Neuronal stem cell (in vitro differentiated cells): Measurements from ENCODE around the gene ARL4D.

Experiments used
- DNase-seq: peaks from one replicate; pipeline ENCODE4 v3.0.0-alpha.2; 2013; ENCODE audit warnings: low spot score
- H2AFZ ChIP-seq: one replicate; pipeline ENCODE4 v1.6.1; 2013; ENCODE audit warnings: mild to moderate bottlenecking, low read length, inconsistent platforms
- H2AK5ac ChIP-seq: 2 replicates; pipeline ENCODE4 v1.6.1; 2013; ENCODE audit warnings: low read depth, mild to moderate bottlenecking, inconsistent platforms, low read length, moderate library complexity, mixed read lengths
- H2BK120ac ChIP-seq: 2 replicates; pipeline ENCODE4 v1.6.1; 2013; ENCODE audit warnings: low read depth, mild to moderate bottlenecking, inconsistent platforms, low read length, moderate library complexity, mixed read lengths
- H2BK12ac ChIP-seq: one replicate; pipeline ENCODE4 v1.6.1; 2013; ENCODE audit warnings: low read length, inconsistent platforms
- H2BK15ac ChIP-seq: 2 replicates; pipeline ENCODE4 v1.6.1; 2013; ENCODE audit warnings: mild to moderate bottlenecking, low read length, inconsistent platforms, mixed read lengths
- H2BK5ac ChIP-seq: one replicate; pipeline ENCODE4 v1.6.1; 2013; ENCODE audit warnings: inconsistent platforms, mild to moderate bottlenecking, low read length, moderate library complexity
- H3K14ac ChIP-seq: one replicate; pipeline ENCODE4 v1.6.1; 2013; ENCODE audit warnings: low read length, inconsistent platforms
- H3K18ac ChIP-seq: 2 replicates; pipeline ENCODE4 v1.6.1; 2013; ENCODE audit warnings: low read length, inconsistent platforms
- H3K23ac ChIP-seq: 2 replicates; pipeline ENCODE4 v1.6.1; 2013; ENCODE audit warnings: low read depth, mild to moderate bottlenecking, mixed read lengths, low read length, inconsistent platforms; ENCODE audit not compliant: poor library complexity
- H3K27ac ChIP-seq: replicated peaks from 3 replicates; pipeline ENCODE4 v1.5.1; 2013; ENCODE audit warnings: low read length, inconsistent platforms
- H3K27me3 ChIP-seq, 3 experiments: 2 replicates each; pipeline ENCODE4 v1.6.1; 2013; ENCODE audit warnings: low read length in 3 of 3, mild to moderate bottlenecking in 2 of 3, inconsistent platforms in 1 of 3, low read depth in 1 of 3, mixed read lengths in 1 of 3, moderate library complexity in 1 of 3; ENCODE audit not compliant: control insufficient read depth in 3 of 3, insufficient read depth in 3 of 3
- H3K36me3 ChIP-seq, 2 donors: replicated peaks in 1 of 2; 2 replicates each; pipeline ENCODE4 v1.6.1; 2013; ENCODE audit warnings: low read length in 2 of 2; ENCODE audit not compliant: control insufficient read depth in 2 of 2, insufficient read depth in 2 of 2
- H3K4ac ChIP-seq: 2 replicates; pipeline ENCODE4 v1.6.1; 2013; ENCODE audit warnings: inconsistent platforms, mild to moderate bottlenecking, low read length, moderate library complexity
- H3K4me1 ChIP-seq, 2 donors: 1 replicate in 1 of 2; 2 replicates in 1 of 2; pipeline ENCODE4 v1.6.1; 2013; ENCODE audit warnings: low read length in 2 of 2, low read depth in 1 of 2; ENCODE audit not compliant: control insufficient read depth in 2 of 2, insufficient read depth in 1 of 2
- H3K4me2 ChIP-seq: one replicate; pipeline ENCODE4 v1.6.1; 2013; ENCODE audit warnings: mild to moderate bottlenecking, low read length, inconsistent platforms; ENCODE audit not compliant: insufficient read depth, poor library complexity, severe bottlenecking
- H3K4me3 ChIP-seq, 2 donors: 2 replicates each; pipeline ENCODE4 v1.5.1; 2013; ENCODE audit warnings: low read length in 2 of 2, mild to moderate bottlenecking in 2 of 2, inconsistent platforms in 1 of 2, moderate library complexity in 1 of 2
- H3K79me1 ChIP-seq: one replicate; pipeline ENCODE4 v1.6.1; 2013; ENCODE audit warnings: low read depth, mild to moderate bottlenecking, inconsistent platforms, low read length, moderate library complexity
- H3K9ac ChIP-seq: one replicate; pipeline ENCODE4 v1.6.1; 2013; ENCODE audit warnings: mild to moderate bottlenecking, low read depth, low read length, inconsistent platforms; ENCODE audit not compliant: poor library complexity
- H3K9me3 ChIP-seq, 2 donors: replicated peaks in 1 of 2; 2 replicates each; pipeline versions ENCODE3 to v1.6.1; 2013; ENCODE audit warnings: low read length in 2 of 2, mild to moderate bottlenecking in 2 of 2, inconsistent platforms in 1 of 2, low read depth in 1 of 2, mixed read lengths in 1 of 2, moderate library complexity in 1 of 2; ENCODE audit not compliant: control insufficient read depth in 2 of 2, insufficient read depth in 1 of 2
- H4K8ac ChIP-seq: one replicate; pipeline ENCODE4 v1.6.1; 2013; ENCODE audit warnings: low read depth, mild to moderate bottlenecking, inconsistent platforms, low read length, moderate library complexity
- H4K91ac ChIP-seq: one replicate; pipeline ENCODE4 v1.6.1; 2013; ENCODE audit warnings: low read length, low read depth, mild to moderate bottlenecking, inconsistent platforms; ENCODE audit not compliant: poor library complexity
- WGBS, 2 donors: extraction: QIAGEN DNeasy Blood & Tissue Kit; methylation state at CpG; one replicate each; pipeline ENCODE4 v1.1.7; 2013; ENCODE audit warnings: missing lambda C conversion rate in 2 of 2, mixed read lengths in 1 of 2; ENCODE audit not compliant: insufficient read length in 2 of 2, insufficient replicate concordance in 1 of 2; ENCODE audit errors: extremely low coverage in 2 of 2; 5-methylcytosine and 5-hydroxymethylcytosine counted together

The ARL4D gene

DNA sequence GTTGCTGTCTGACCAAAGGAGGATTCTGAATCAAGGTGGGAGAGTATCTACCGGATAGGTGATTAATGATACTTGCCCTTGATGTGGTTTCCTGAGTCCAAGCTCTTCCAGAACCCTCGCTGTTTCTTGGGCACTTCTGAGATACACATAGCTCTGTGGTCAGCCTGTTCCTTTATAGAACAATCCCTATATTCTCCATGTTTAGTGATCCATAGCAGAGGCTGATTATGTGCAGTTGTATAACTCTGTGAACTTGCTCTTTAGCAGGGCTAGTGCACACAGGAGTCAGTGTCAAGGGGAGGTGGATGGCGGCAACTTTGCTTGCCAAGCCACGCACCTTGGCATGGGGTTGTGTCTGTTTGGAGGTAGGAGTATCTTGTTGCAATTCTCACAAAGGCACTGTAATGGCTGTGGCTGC, 36.1 kb downstream of the ARL4D start:
- no peaks in the 10 kb centered on the region for H3K36me3 ChIP-seq
- no peak overlapping the region for H3K27ac ChIP-seq
- H2AK5ac ChIP-seq, result no peak overlapping the region
- H3K9ac ChIP-seq, result no peak overlapping the region
- no peak overlapping the region for H3K4ac ChIP-seq
- H3K9me3 ChIP-seq, result no peaks in the 10 kb centered on the region
- H4K91ac ChIP-seq, result no peak overlapping the region
- no CpG with 5 or more reads among the region's 4 CpGs for WGBS, 2 donors
- no peak overlapping the region for H3K4me3 ChIP-seq
- no peak overlapping the region for H2BK12ac ChIP-seq
- no peaks in the 10 kb centered on the region for H3K27me3 ChIP-seq
- H2BK120ac ChIP-seq, result no peak overlapping the region
- H2AFZ ChIP-seq, result no peak overlapping the region
- no peak overlapping the region for H4K8ac ChIP-seq
- H3K14ac ChIP-seq, result no peak overlapping the region
- H3K79me1 ChIP-seq, result no peaks in the 10 kb centered on the region
- no peak overlapping the region for H2BK15ac ChIP-seq
- peaks cover 4 to 14% of the 10 kb centered on the region in 2 donors for H3K4me1 ChIP-seq
- no peak overlapping the region for H2BK5ac ChIP-seq
- DNase-seq, result no peak
- H3K18ac ChIP-seq, result no peak overlapping the region
- no peak overlapping the region for H3K4me2 ChIP-seq
- H3K23ac ChIP-seq, result no peak overlapping the region

DNA sequence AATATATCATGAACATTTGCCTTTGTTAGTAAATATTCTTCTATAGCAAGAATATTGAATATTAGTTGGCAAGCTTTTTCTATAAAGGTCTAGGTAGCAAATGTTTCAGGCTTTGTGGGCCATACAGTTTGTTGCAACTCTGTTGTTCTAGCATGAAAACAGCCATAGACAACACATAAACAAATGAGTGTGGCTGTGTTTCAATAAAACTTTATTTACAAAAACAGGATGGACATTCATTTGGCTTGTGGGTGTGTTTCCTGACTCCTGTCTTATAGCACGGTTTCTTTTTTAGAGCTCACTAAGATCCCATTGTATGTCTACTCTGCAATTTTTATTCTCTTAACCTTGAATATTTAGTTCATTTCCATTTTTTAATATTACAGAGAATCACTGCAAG, 39.0 kb downstream of the ARL4D start:
- WGBS, 2 donors, result no CpG with 5 or more reads among the region's 1 CpG
- Histone ChIP-seq H3K27me3 (no peaks in the 10 kb centered on the region), H2BK120ac (no peak overlapping the region), H2BK12ac (no peak overlapping the region), H2BK5ac (no peak overlapping the region), H2BK15ac (no peak overlapping the region), H3K9ac (no peak overlapping the region), H3K79me1 (no peaks in the 10 kb centered on the region), H2AFZ (no peak overlapping the region), H3K14ac (no peak overlapping the region), H3K23ac (no peak overlapping the region), H3K4ac (no peak overlapping the region), H3K4me1 (peaks cover 4 to 6% of the 10 kb centered on the region in 2 donors), H3K36me3 (no peaks in the 10 kb centered on the region), H4K8ac (no peak overlapping the region), H3K27ac (no peak overlapping the region), H2AK5ac (no peak overlapping the region), H3K18ac (no peak overlapping the region), H3K4me3 (no peak overlapping the region), H3K9me3 (no peaks in the 10 kb centered on the region), H3K4me2 (no peak overlapping the region), H4K91ac (no peak overlapping the region)
- no peak for DNase-seq

DNA sequence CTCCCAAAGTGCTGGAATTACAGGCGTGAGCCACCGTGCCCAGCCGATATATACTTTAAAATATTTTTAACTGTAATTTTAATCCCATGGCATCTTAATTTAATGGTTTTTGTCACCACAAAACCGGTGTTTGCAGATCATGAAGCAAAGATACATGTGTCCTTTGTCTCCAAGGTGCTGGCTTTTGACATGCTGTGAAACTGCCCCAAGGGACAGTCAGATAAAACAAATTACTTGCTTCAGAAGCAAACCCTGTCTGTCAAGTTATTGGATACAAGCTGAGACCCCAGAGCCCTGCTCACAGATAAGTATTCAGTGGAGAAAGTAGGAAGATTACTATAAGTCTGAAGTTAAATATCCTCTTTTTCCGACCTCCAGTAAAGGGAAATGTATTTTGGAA, 39.8 kb downstream of the ARL4D start:
- Histone ChIP-seq H2BK5ac (no peak overlapping the region), H2BK12ac (no peak overlapping the region), H2BK120ac (no peak overlapping the region), H2BK15ac (no peak overlapping the region), H3K23ac (no peak overlapping the region), H3K79me1 (no peaks in the 10 kb centered on the region), H3K4me2 (no peak overlapping the region), H3K27me3 (no peaks in the 10 kb centered on the region), H3K27ac (peak overlapping the region; percentile 34), H3K4me3 (no peak overlapping the region), H4K8ac (no peak overlapping the region), H3K18ac (no peak overlapping the region), H3K14ac (no peak overlapping the region), H4K91ac (no peak overlapping the region), H3K9me3 (no peaks in the 10 kb centered on the region), H3K4me1 (peaks cover 4 to 6% of the 10 kb centered on the region in 2 donors), H3K9ac (no peak overlapping the region), H2AK5ac (no peak overlapping the region), H3K36me3 (no peaks in the 10 kb centered on the region), H2AFZ (no peak overlapping the region), H3K4ac (no peak overlapping the region)
- DNase-seq, result no peak
- WGBS, 2 donors, result no CpG with 5 or more reads among the region's 5 CpGs

DNA sequence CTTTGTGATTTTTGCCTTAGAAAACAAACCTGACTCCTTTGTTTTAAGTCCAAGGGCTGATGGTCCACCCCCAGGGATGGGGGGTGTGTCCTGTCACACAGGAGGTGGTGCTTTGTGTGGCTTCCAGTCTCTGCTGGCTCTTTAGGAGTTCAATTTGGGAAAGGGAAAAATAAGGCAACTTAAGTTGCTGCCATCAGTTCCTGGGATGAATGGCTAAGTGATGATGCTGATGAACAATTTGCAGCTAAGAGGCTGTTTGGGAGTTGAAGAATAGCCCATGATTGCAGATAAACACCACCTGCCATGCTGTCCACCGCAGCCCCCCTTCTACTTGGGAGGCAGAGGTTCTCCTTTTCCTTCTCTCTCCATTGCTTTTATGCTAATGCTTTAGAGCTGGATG, 40.2 kb downstream of the ARL4D start:
- no peak overlapping the region for H2BK15ac ChIP-seq
- H3K14ac ChIP-seq, result no peak overlapping the region
- no peak for DNase-seq
- H3K36me3 ChIP-seq, result no peaks in the 10 kb centered on the region
- H3K9me3 ChIP-seq, result no peaks in the 10 kb centered on the region
- no peaks in the 10 kb centered on the region for H3K79me1 ChIP-seq
- no peak overlapping the region for H3K9ac ChIP-seq
- H2BK120ac ChIP-seq, result no peak overlapping the region
- H3K23ac ChIP-seq, result no peak overlapping the region
- H3K4me1 ChIP-seq, result peaks cover 4 to 6% of the 10 kb centered on the region in 2 donors
- no peak overlapping the region for H2BK12ac ChIP-seq
- WGBS, 2 donors, result no CpG with 5 or more reads among the region's 1 CpG
- no peak overlapping the region for H3K4ac ChIP-seq
- no peaks in the 10 kb centered on the region for H3K27me3 ChIP-seq
- H2AFZ ChIP-seq, result peak overlapping the region; percentile 64
- peak overlapping the region; percentile 34 for H3K27ac ChIP-seq
- H4K8ac ChIP-seq, result no peak overlapping the region
- no peak overlapping the region for H2BK5ac ChIP-seq
- no peak overlapping the region for H3K4me3 ChIP-seq
- H2AK5ac ChIP-seq, result no peak overlapping the region
- H4K91ac ChIP-seq, result no peak overlapping the region
- no peak overlapping the region for H3K18ac ChIP-seq
- peak overlapping the region; percentile 21 for H3K4me2 ChIP-seq
